ENCODE measurements around the gene CCL16.
A peak's percentile ranks its signal among the peaks of the same experiment; 100 is the strongest.
"Not testable (repeated sequence)": the region's sequence is repeated elsewhere in the genome, so short reads cannot be mapped to it uniquely, and the experiment has no call there.

Gene CCL16, protein sequence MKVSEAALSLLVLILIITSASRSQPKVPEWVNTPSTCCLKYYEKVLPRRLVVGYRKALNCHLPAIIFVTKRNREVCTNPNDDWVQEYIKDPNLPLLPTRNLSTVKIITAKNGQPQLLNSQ

GRCh38 chr17:35981246-35981645 is at the start of gene CCL16:
Gene CCL16 (minus strand): TSS chr17:35981497. CDS start chr17:35981420, 77 bp downstream.
- DNase-seq (ENCODE audit: low read depth), result no peak

DNA sequence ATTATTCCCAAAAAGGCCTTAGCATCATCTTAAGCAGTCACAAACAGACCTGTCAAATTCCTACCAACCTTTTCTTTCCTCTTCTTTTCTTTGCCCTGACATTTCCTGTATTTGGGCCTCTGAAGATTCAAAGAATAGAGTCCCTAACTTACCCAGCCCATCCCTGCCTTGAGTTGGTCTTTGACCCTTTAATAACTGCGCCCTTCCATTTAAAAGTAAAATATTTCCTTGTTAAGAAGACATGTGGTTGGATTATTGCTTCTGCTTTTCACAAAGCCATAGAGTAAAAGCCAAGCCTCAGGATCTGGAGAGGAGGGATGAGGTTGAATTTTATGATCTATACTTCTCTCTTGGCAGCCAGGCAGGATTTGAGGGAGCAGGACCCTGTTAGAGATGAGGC is 49.7 kb upstream of the CCL16 start:
- DNase-seq (ENCODE audit: low read depth), result no peak

DNA sequence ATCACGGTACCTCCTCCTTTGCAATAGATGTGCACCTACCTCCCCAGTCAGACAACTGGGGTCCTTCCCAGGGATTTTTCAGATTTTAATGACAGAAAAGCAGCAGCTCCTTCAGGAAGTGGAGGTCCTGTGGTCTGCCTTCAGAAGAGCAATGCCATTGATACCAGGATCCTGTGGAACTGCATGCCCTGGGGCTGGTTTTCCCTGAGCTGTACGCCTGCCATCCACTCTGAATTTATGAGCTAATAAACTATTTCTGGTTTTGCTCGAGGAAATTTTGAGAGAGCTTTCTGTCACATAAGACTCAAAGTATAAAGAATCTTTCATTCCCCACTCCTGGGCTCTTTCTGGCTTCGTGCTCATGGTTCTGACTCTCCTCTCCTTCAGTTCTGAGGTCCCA is 46.5 kb upstream of the CCL16 start:
- no peak for DNase-seq (ENCODE audit: low read depth)

GRCh38 chr17:36024106-36024869 is 43.0 kb upstream of the CCL16 start:
- DNase-seq (ENCODE audit: low read depth), result no peak

DNA sequence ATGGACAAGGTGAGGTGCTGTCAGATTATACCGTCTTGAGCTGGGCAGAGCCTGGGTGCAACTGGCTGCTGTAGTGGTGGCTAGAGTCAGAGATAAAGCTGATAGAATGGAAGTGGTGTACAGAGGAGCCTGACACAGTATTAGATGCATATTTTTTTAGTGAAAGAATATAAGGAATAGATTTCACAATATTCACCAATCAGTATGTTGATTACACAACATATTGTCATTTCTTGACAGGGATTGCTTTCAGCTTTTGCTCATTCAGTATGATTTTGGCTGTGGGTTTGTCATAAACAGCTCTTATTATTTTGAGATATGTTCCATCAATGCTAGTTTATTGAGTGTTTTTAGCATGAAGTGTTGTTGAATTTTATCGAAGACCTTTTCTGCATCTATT is 38.1 kb upstream of the CCL16 start:
- DNase-seq (ENCODE audit: low read depth), result no peak

DNA sequence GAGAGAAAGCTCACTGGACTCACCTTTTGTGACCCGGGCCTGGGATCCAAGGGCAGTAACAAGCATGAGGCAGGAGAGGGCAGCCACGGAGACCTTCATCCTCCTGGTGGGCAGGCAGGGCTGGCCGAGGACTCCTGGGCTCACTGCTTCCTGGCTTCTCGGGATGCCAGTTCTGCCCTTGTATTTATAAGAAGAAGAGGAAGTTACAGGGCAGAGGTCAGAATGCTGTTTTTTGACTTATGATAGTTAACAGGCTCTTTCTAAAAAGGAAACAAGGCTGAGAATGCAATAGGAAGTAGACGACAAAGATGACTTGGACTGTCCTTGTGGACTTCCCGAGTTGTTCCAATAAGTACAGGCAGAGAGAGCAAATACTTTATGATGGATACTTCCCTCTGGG is 36.5 kb upstream of the CCL16 start, which contains the start of gene CCL23:
CCL23 (minus strand) TSS at position 174 of the 400 bp plus-strand sequence; CDS start at position 99, 75 bp downstream.
- DNase-seq (ENCODE audit: low read depth), result no peak

GRCh38 chr17:36016555-36016954 is 35.3 kb upstream of the CCL16 start:
- DNase-seq (ENCODE audit: low read depth), result no peak

- not testable (repeated sequence) for DNase-seq (ENCODE audit: low read depth)
These were observed 34.6 kb upstream of the CCL16 start for GRCh38 chr17:36015895-36016294.

GRCh38 chr17:36014946-36015345 is 33.6 kb upstream of the CCL16 start:
- DNase-seq (ENCODE audit: low read depth), result no peak

GRCh38 chr17:36011201-36011600 is 29.9 kb upstream of the CCL16 start:
- DNase-seq (ENCODE audit: low read depth), result no peak

GRCh38 chr17:36008998-36009665 is 27.8 kb upstream of the CCL16 start:
- peak; percentile 39 for DNase-seq (ENCODE audit: low read depth)

DNA sequence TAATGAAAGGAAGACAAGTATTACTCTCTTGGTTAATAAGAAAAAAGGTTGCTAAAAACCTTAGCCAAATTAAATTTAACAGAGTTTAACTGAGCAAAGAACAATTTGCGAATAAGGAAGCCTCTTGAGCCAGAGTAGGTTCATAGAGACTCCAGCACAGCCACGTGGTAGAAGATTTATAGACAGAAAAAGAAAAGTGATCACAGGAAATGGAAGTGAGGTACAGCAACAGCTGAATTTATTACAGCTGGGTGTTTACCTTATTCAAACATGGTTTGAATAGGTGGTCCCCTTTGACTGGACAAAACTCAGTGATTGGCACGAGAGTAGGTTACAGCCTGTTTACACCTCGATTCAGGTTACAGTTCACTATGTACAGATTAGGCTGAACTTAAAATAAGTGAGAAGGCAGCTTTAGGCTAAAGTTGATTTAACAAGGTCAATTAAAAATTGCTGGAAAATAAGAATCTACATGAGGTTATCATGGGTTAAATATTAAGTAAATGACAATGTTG is 23.4 kb upstream of the CCL16 start:
- DNase-seq (ENCODE audit: low read depth), result no peak

- no peak for DNase-seq (ENCODE audit: low read depth)
These were observed 21.3 kb upstream of the CCL16 start for GRCh38 chr17:36002631-36003030.

DNA sequence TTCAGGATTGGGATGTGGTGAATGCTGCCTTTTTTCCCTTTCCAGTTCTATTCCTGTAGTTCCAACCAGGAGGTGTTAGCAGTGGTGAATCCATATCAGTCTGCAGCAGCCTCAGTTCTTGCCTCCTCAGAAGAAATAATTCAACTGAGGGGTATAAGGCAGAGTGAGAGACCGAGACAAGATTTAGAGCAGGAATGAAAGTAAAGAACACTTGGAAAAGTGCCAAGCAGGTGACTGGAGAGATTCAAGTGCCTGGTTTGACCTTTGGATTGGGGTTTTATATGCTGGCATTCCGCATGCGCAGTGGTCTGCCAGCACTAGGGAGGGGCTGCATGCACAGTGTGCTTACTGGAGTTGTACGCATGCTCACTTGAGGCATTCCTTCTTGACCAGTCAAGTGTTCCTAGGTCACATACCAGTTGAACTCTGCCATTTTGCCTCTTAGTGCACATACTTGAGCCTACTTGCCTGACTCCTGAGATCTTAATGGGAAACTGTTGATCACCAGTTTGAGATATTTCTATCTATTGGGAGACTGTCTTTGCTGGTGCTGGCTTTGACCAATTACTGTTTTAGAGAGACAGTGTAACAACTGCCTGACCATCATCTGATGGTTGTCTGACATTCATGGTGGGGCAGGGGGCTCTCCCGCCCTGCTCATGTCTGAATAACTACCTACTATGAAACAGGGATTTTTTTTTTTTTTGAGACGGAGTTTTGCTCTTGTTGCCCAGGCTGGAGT is 20.7 kb upstream of the CCL16 start:
- no peak for DNase-seq (ENCODE audit: low read depth)

- DNase-seq (ENCODE audit: low read depth), result no peak
These were observed 19.9 kb upstream of the CCL16 start, which contains the start of gene CCL15 for GRCh38 chr17:36001110-36001771. Gene CCL15 (minus strand): TSS chr17:36001553. CDS start chr17:36001492, 61 bp downstream.

DNA sequence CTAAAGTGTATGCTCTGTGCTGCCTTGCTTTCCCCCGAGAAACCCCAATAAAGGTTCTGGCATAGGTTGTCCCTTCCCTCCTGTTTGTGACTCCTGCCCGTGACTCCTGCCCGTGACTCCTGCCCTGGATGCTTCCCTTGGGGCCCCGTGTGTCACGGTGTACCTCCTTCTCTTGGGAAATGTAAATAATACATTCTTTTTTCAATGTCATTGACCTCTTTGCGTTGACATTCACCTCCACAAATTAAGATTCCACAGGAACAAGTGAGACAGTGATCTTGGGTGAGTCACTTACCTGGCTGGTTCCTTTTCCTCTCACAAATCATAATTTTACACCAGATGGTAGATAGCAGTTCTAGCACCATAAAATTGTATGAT is 19.4 kb upstream of the CCL16 start:
- DNase-seq (ENCODE audit: low read depth), result no peak

DNA sequence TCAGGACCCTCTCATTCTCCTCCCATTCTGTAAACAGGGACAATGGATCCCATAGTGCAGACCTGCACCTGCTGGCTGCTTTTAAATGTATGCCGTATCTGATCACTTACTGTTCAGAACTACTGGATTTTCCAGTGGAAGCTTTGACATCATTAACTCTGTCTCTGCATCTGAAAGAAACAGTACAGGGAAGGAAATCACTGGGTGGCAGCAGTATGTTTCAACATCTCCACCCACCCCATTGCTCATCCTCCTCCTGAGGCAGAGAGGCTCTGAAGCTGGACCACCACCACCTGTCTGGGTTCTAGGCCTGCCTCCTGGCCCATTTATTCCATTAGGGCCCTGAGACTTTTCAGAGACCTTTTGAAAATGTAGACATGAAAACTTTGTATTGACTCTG is 17.5 kb upstream of the CCL16 start:
- no peak for DNase-seq (ENCODE audit: low read depth)

- DNase-seq (ENCODE audit: low read depth), result no peak
These were observed 16.8 kb upstream of the CCL16 start for GRCh38 chr17:35998018-35998545.

DNA sequence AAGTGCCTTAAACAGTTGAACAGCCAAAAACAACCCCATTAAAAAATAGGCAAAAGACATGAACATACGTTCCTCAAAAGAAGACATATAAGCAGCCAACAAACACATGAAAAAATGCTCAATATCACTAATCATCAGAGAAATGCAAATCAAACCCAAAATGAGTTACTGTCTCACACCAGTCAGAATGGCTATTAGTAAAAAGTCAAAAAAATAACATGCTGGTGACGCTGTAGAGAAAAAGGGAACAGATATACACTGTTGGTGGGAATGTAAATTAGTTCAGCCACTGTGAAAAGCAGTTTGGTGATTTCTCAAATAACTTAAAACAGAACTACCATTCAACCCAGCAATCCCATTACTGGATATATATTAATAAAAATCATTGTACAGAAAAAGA is 14.0 kb upstream of the CCL16 start:
- DNase-seq (ENCODE audit: low read depth), result not testable (repeated sequence)

DNA sequence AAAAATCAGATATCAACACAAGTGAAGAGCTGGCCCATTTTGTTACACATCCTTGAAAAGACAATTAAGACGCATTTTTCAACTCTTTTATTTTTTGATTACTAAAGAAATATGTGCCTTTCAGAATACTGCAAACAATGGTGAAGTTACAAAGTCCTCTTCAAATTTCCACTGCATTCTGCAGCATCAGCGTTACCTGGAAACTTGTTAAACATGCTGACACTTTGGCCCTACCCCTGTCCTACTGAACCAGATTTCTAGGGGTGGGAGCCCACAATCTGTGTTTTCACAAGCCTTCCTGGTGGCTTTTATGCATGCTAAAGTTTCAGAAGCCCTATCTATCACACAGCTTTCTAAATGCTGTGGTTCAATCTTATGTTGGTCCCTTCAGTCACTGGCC is 9.8 kb upstream of the CCL16 start:
- DNase-seq (ENCODE audit: low read depth), result no peak

GRCh38 chr17:35988164-35988563 is 6.9 kb upstream of the CCL16 start:
- DNase-seq (ENCODE audit: low read depth), result no peak

Measured in ELR (cell line).